K562 (cell line): ENCODE data around the gene KCTD7. TPM values are rescaled to one million over a fixed set of nuclear protein-coding genes. Genes with fewer than 3 reads are reported as not detected.
"Not testable (repeated sequence)": the region's sequence is repeated elsewhere in the genome, so short reads cannot be mapped to it uniquely, and the experiment has no call there.

Experiments used
- CBFB ChIP-seq: sonication (generic); formaldehyde crosslinking; IDR thresholded peaks from 2 replicates; pipeline ENCODE4 v1.4.0; 2020; ENCODE audit warnings: mild to moderate bottlenecking, missing genetic modification reagents
- DNMT1 ChIP-seq: fragments of 450-650 bp; IDR thresholded peaks from 2 replicates; pipeline ENCODE4 v1.6.1; 2016; ENCODE audit warnings: antibody characterized with exemption, mild to moderate bottlenecking
- ERF ChIP-seq: fragments of 450-650 bp; formaldehyde crosslinking; IDR thresholded peaks from 2 replicates; pipeline ENCODE4 v1.4.0; 2020; ENCODE audit warnings: mild to moderate bottlenecking, mixed read lengths
- KDM1A ChIP-seq, 2 experiments: fragments of 450-650 bp; IDR thresholded peaks; 2 replicates each; pipeline ENCODE4 v1.6.1; 2016; ENCODE audit warnings: mild to moderate bottlenecking in 2 of 2
- MYC ChIP-seq, 2 experiments: fragments of 250-450 bp in 1 of 2; sonication (Bioruptor Pico) in 1 of 2; IDR thresholded peaks; 2 replicates each; pipeline versions ENCODE4 v1.5.1 to v1.6.1; 2012 to 2021; ENCODE audit warnings: low read depth in 2 of 2, borderline replicate concordance in 1 of 2, improper control_type of control experiment in 1 of 2, low read length in 1 of 2, mild to moderate bottlenecking in 1 of 2, moderate library complexity in 1 of 2
- MYNN ChIP-seq, 2 experiments: sonication (generic); formaldehyde crosslinking in 1 of 2; IDR thresholded peaks; 2 replicates each; pipeline versions ENCODE4 v1.5.0 to v1.6.1; 2016 to 2020; ENCODE audit warnings: antibody characterized with exemption in 1 of 2, missing genetic modification reagents in 1 of 2
- NFRKB ChIP-seq: fragments of 450-650 bp; IDR thresholded peaks from 2 replicates; pipeline ENCODE4 v1.6.1; 2016; ENCODE audit warnings: low read depth
- SMARCA4 ChIP-seq: fragments of 450-650 bp; IDR thresholded peaks from 2 replicates; pipeline ENCODE4 v1.6.1; 2016
- STAG1 ChIP-seq: sonication (generic); formaldehyde crosslinking; IDR thresholded peaks from 2 replicates; pipeline ENCODE4 v1.5.0; 2020; ENCODE audit warnings: missing genetic modification reagents, borderline replicate concordance
- ZNF764 ChIP-seq: fragments of 250-450 bp; sonication (Bioruptor Pico); IDR thresholded peaks from 2 replicates; pipeline ENCODE4 v1.4.0; 2020; ENCODE audit warnings: low read depth, mild to moderate bottlenecking, moderate library complexity
- polyA plus RNA-seq, 8 experiments: library from polyadenylated mRNA; depleted of rRNA in 4 of 8; stranded (reverse) in 5 of 8; unstranded in 3 of 8; fragments of >200 nt; fragmentation: Nextera tagmentation in 2 of 8; fragmentation: Illumina TruSeq in 1 of 8; extraction: Ambion mirVana in 2 of 8; extraction: Trizol in 1 of 8; gene quantifications; 2 replicates each; pipeline versions ENCODE4 v1.2.1 to v1.2.3, GENCODE V29; 2011 to 2014; ENCODE audit warnings: inconsistent platforms in 1 of 8, missing spikeins in 1 of 8
- total RNA-seq, 7 experiments: library from RNA; depleted of rRNA in 6 of 7; stranded (reverse); fragments of >200 nt in 6 of 7; fragmentation: Illumina TruSeq in 2 of 7; extraction: Trizol in 2 of 7; gene quantifications; 2 replicates each; pipeline versions ENCODE4 v1.2.1 to v1.2.3, GENCODE V29; 2011 to 2021; ENCODE audit warnings: low replicate concordance in 1 of 7
- TF ChIP-seq, protein P1 (sequence below): fragments of 250-450 bp; sonication (Bioruptor Pico); IDR thresholded peaks from 2 replicates; pipeline ENCODE4 v1.5.0; 2021
- TF ChIP-seq, protein P2 (sequence below): IDR thresholded peaks from 2 replicates; pipeline ENCODE4 v1.6.1; 2011; ENCODE audit warnings: borderline replicate concordance, low read depth, mild to moderate bottlenecking, moderate library complexity, low read length; ENCODE audit not compliant: insufficient read depth, poor library complexity, severe bottlenecking
- TF ChIP-seq, protein P3 (sequence below), 3 experiments: IDR thresholded peaks in 2 of 3; conservative IDR thresholded peaks in 1 of 3; 2 replicates each; pipeline ENCODE4 v1.5.1; 2011 to 2012; ENCODE audit warnings: low read length in 3 of 3, mild to moderate bottlenecking in 3 of 3, control low read depth in 2 of 3, improper control_type of control experiment in 1 of 3, inconsistent platforms in 1 of 3, low read depth in 1 of 3, mixed read lengths in 1 of 3, moderate library complexity in 1 of 3; ENCODE audit not compliant: insufficient read depth in 2 of 3
- TF ChIP-seq, protein P4 (sequence below): fragments of 250-450 bp; sonication (Bioruptor Pico); IDR thresholded peaks from 2 replicates; pipeline ENCODE4 v1.4.0; 2020; ENCODE audit warnings: borderline replicate concordance
- TF ChIP-seq, protein P5 (sequence below): fragments of 200-800 bp; sonication (Bioruptor generic); IDR thresholded peaks from 2 replicates; pipeline ENCODE4 v1.6.1; 2017; ENCODE audit warnings: missing genetic modification characterization, missing compliant biosample characterization
- TF ChIP-seq, protein P6 (sequence below): fragments of 450-650 bp; formaldehyde crosslinking; IDR thresholded peaks from 2 replicates; pipeline ENCODE4 v1.4.0; 2020; ENCODE audit warnings: mild to moderate bottlenecking, moderate library complexity

KCTD7 gene
- total and polyA plus RNA-seq, 9 of the 15 experiments (the other 6 are each of a cell fraction or from before 2014, with no cell fraction given) = 1.5 to 26.0 (median 9.0) TPM

DNA sequence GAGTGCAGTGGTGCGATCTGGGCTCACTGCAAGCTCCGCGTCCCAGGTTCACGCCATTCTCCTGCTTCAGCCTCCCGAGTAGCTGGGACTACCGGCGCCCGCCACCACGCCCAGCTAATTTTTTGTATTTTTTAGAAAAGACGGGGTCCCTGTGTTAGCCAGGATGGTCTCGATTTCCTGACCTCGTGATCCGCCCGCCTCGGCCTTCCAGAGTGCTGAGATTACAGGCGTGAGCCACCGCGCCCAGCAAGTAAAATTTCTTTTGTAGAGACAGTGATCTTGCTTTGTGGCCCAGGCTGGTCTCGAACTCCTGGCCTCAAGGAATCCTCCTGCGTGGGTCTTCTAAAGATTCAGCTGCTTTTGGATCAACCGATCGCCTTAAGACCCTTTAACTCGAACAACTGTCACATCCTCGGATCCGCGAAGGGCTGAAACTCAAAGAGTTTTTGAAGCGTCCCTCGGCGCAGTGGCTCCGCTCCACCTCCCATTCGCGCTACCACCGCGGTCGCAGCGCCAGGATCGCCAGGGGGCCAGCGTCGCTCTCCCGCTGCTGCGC, 25.1 kb downstream of the KCTD7 start (continued):
- TF ChIP-seq, protein P1, sequence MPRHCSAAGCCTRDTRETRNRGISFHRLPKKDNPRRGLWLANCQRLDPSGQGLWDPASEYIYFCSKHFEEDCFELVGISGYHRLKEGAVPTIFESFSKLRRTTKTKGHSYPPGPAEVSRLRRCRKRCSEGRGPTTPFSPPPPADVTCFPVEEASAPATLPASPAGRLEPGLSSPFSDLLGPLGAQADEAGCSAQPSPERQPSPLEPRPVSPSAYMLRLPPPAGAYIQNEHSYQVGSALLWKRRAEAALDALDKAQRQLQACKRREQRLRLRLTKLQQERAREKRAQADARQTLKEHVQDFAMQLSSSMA (CRISPR knock-in tag) = 0 out of 2 replicates have a peak, but pooled peaks have one; percentile 11
- TF ChIP-seq SMARCA4 = peak; percentile 29; the same call in 1 of the 2 replicates
- 0 out of 2 replicates have a peak, but pooled peaks have one; percentile 24 for TF ChIP-seq STAG1 (CRISPR knock-in tag)
- TF ChIP-seq ERF (CRISPR knock-in tag) = peak; percentile 56; the same call in 1 of the 2 replicates
- peak; percentile 10 to 20; a peak in 1 of 4 replicates for TF ChIP-seq KDM1A (IDR thresholded peaks at IDR 0.05)
- 0 out of 2 replicates have a peak, but pooled peaks have one; percentile 43 for TF ChIP-seq MYNN (IDR thresholded peaks at IDR 0.05)
- not testable (repeated sequence) for TF ChIP-seq MYNN (CRISPR knock-in tag; IDR thresholded peaks at IDR 0.05); MYC (IDR thresholded peaks at IDR 0.05; ENCODE audit: low read depth, low read length)
- TF ChIP-seq, protein P2, sequence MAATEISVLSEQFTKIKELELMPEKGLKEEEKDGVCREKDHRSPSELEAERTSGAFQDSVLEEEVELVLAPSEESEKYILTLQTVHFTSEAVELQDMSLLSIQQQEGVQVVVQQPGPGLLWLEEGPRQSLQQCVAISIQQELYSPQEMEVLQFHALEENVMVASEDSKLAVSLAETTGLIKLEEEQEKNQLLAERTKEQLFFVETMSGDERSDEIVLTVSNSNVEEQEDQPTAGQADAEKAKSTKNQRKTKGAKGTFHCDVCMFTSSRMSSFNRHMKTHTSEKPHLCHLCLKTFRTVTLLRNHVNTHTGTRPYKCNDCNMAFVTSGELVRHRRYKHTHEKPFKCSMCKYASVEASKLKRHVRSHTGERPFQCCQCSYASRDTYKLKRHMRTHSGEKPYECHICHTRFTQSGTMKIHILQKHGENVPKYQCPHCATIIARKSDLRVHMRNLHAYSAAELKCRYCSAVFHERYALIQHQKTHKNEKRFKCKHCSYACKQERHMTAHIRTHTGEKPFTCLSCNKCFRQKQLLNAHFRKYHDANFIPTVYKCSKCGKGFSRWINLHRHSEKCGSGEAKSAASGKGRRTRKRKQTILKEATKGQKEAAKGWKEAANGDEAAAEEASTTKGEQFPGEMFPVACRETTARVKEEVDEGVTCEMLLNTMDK = peak; percentile 87
- peak; percentile 71; the same call in 1 of the 2 replicates for TF ChIP-seq MYC (CRISPR knock-in tag; IDR thresholded peaks at IDR 0.05; ENCODE audit: borderline replicate concordance, low read depth)
- TF ChIP-seq NFRKB = peak; percentile 76; the same call in 1 of the 2 replicates
- TF ChIP-seq, protein P3, sequence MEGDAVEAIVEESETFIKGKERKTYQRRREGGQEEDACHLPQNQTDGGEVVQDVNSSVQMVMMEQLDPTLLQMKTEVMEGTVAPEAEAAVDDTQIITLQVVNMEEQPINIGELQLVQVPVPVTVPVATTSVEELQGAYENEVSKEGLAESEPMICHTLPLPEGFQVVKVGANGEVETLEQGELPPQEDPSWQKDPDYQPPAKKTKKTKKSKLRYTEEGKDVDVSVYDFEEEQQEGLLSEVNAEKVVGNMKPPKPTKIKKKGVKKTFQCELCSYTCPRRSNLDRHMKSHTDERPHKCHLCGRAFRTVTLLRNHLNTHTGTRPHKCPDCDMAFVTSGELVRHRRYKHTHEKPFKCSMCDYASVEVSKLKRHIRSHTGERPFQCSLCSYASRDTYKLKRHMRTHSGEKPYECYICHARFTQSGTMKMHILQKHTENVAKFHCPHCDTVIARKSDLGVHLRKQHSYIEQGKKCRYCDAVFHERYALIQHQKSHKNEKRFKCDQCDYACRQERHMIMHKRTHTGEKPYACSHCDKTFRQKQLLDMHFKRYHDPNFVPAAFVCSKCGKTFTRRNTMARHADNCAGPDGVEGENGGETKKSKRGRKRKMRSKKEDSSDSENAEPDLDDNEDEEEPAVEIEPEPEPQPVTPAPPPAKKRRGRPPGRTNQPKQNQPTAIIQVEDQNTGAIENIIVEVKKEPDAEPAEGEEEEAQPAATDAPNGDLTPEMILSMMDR (IDR thresholded peaks at IDR 0.05 in 2 of 3, conservative IDR thresholded peaks at IDR 0.05 in 1 of 3; ENCODE audit: insufficient read depth in 2 of 3, low read depth in 1 of 3, low read length in 3 of 3) = peak in 2 of 3 experiments; percentile 28 to 38; a peak in 2 of 6 replicates
- TF ChIP-seq DNMT1 = peak; percentile 49; the same call in 1 of the 2 replicates
- peak; percentile 73 for TF ChIP-seq ZNF764 (CRISPR knock-in tag)
- TF ChIP-seq, protein P4, sequence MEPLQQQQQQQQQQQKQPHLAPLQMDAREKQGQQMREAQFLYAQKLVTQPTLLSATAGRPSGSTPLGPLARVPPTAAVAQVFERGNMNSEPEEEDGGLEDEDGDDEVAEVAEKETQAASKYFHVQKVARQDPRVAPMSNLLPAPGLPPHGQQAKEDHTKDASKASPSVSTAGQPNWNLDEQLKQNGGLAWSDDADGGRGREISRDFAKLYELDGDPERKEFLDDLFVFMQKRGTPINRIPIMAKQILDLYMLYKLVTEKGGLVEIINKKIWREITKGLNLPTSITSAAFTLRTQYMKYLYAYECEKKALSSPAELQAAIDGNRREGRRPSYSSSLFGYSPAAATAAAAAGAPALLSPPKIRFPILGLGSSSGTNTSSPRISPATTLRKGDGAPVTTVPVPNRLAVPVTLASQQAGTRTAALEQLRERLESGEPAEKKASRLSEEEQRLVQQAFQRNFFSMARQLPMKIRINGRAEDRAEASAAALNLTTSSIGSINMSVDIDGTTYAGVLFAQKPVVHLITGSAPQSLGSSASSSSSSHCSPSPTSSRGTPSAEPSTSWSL (CRISPR knock-in tag) = 0 out of 2 replicates have a peak, but pooled peaks have one; percentile 17
- TF ChIP-seq, protein P5, sequence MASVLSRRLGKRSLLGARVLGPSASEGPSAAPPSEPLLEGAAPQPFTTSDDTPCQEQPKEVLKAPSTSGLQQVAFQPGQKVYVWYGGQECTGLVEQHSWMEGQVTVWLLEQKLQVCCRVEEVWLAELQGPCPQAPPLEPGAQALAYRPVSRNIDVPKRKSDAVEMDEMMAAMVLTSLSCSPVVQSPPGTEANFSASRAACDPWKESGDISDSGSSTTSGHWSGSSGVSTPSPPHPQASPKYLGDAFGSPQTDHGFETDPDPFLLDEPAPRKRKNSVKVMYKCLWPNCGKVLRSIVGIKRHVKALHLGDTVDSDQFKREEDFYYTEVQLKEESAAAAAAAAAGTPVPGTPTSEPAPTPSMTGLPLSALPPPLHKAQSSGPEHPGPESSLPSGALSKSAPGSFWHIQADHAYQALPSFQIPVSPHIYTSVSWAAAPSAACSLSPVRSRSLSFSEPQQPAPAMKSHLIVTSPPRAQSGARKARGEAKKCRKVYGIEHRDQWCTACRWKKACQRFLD (CRISPR knock-in tag) = peak; percentile 85
- peak; percentile 80; the same call in 1 of the 2 replicates for TF ChIP-seq CBFB (CRISPR knock-in tag)
- TF ChIP-seq, protein P6, sequence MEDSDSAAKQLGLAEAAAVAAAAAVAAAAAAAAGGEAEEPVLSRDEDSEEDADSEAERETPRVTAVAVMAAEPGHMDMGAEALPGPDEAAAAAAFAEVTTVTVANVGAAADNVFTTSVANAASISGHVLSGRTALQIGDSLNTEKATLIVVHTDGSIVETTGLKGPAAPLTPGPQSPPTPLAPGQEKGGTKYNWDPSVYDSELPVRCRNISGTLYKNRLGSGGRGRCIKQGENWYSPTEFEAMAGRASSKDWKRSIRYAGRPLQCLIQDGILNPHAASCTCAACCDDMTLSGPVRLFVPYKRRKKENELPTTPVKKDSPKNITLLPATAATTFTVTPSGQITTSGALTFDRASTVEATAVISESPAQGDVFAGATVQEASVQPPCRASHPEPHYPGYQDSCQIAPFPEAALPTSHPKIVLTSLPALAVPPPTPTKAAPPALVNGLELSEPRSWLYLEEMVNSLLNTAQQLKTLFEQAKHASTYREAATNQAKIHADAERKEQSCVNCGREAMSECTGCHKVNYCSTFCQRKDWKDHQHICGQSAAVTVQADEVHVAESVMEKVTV (CRISPR knock-in tag) = peak; percentile 12; the same call in 1 of the 2 replicates
